Measurements from ENCODE around the gene RMI2. TPM values are rescaled to one million over a fixed set of nuclear protein-coding genes. Genes with fewer than 3 reads are reported as not detected.
A peak's percentile ranks its signal among the peaks of the same experiment; 100 is the strongest.

The RMI2 gene
- total RNA-seq, 1 donor from 2014 or later = 41.3 TPM

- TF ChIP-seq CTCF (conservative IDR thresholded peaks at IDR 0.05) = no peak
- no peak for DNase-seq (ENCODE audit: extremely low spot score, unreplicated experiment)
- peaks cover 18% of the 10 kb centered on the region for H3K36me3 Mint-ChIP-seq
- H3K27ac Mint-ChIP-seq = peak overlapping the region; percentile 92
- peak overlapping the region; percentile 72 for H3K4me3 Mint-ChIP-seq
- no peaks in the 10 kb centered on the region for H3K27me3 Mint-ChIP-seq
- H3K9me3 Mint-ChIP-seq = no peaks in the 10 kb centered on the region
- H3K4me1 Mint-ChIP-seq (ENCODE audit: unreplicated experiment) = peaks cover 41% of the 10 kb centered on the region
Observed at GRCh38 chr16:11350519-11350918, 5.3 kb downstream of the RMI2 start.

- Mint-ChIP-seq H3K36me3 (peaks cover 18% of the 10 kb centered on the region), H3K9me3 (no peaks in the 10 kb centered on the region), H3K4me3 (peak overlapping the region; percentile 72), H3K27me3 (no peaks in the 10 kb centered on the region), H3K27ac (peak overlapping the region; percentile 92), H3K4me1 (ENCODE audit: unreplicated experiment) (peaks cover 45% of the 10 kb centered on the region)
- no peak for DNase-seq (ENCODE audit: extremely low spot score, unreplicated experiment)
- no peak for TF ChIP-seq CTCF (conservative IDR thresholded peaks at IDR 0.05)
Observed at GRCh38 chr16:11350921-11351335, 5.7 kb downstream of the RMI2 start.

GRCh38 chr16:11353158-11353557, 7.9 kb downstream of the RMI2 start:
- Mint-ChIP-seq H3K27ac (no peak overlapping the region), H3K9me3 (no peaks in the 10 kb centered on the region), H3K36me3 (peaks cover 18% of the 10 kb centered on the region), H3K4me3 (no peak overlapping the region), H3K27me3 (no peaks in the 10 kb centered on the region), H3K4me1 (ENCODE audit: unreplicated experiment) (peaks cover 45% of the 10 kb centered on the region)
- DNase-seq (ENCODE audit: extremely low spot score, unreplicated experiment) = no peak
- TF ChIP-seq CTCF (conservative IDR thresholded peaks at IDR 0.05) = no peak

DNA sequence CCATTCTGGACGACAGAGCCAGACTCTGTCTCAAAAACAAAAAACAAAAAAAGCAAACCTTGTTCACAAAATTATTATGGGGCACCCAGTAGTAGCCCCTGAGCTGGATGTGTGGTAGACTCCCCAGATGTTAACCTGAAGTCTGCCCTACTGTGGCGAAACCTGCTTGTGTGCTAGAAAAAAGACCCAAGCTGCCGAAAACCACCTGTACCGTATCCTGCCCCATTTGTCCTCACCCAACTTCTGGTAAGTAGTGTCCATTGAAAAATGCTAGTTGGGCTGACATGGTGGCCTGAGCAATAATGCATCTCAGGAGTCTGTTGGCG, 9.1 kb downstream of the RMI2 start:
- Mint-ChIP-seq H3K4me3 (no peak overlapping the region), H3K36me3 (peaks cover 12% of the 10 kb centered on the region), H3K27ac (no peak overlapping the region), H3K4me1 (ENCODE audit: unreplicated experiment) (peaks cover 38% of the 10 kb centered on the region), H3K27me3 (no peaks in the 10 kb centered on the region), H3K9me3 (no peaks in the 10 kb centered on the region)
- no peak for DNase-seq (ENCODE audit: extremely low spot score, unreplicated experiment)
- TF ChIP-seq CTCF (conservative IDR thresholded peaks at IDR 0.05) = no peak

- Mint-ChIP-seq H3K9me3 (no peaks in the 10 kb centered on the region), H3K4me3 (no peak overlapping the region), H3K36me3 (peaks cover 12% of the 10 kb centered on the region), H3K4me1 (ENCODE audit: unreplicated experiment) (peaks cover 38% of the 10 kb centered on the region), H3K27me3 (no peaks in the 10 kb centered on the region), H3K27ac (no peak overlapping the region)
- no peak for TF ChIP-seq CTCF (conservative IDR thresholded peaks at IDR 0.05)
- DNase-seq (ENCODE audit: extremely low spot score, unreplicated experiment) = no peak
Observed at GRCh38 chr16:11354733-11355574, 9.7 kb downstream of the RMI2 start.

Measured in type B pancreatic cell (in vitro differentiated cells).